Endometrial microvascular endothelial cells (primary cell): Measurements from ENCODE around the gene ORAI1. TPM values are rescaled to one million over a fixed set of nuclear protein-coding genes. Genes with fewer than 3 reads are reported as not detected.
"Not testable (repeated sequence)": the region's sequence is repeated elsewhere in the genome, so short reads cannot be mapped to it uniquely, and the experiment has no call there.

Experiments
- in situ Hi-C: cut with HindIII; loops from 2 replicates; pipeline ENCODE4 v1.10.0; 2017; ENCODE audit warnings: low sequenced_read_pairs, low pct_unique_long_range_greater_than_20kb; ENCODE audit errors: inconsistent ontology term
- total RNA-seq: library from RNA; depleted of rRNA; stranded (reverse); fragments of >200 nt; gene quantifications from one replicate; pipeline ENCODE4 v1.2.3, GENCODE V29; 2015; ENCODE audit errors: inconsistent ontology term

Gene ORAI1
- total RNA-seq = 46.9 TPM

DNA sequence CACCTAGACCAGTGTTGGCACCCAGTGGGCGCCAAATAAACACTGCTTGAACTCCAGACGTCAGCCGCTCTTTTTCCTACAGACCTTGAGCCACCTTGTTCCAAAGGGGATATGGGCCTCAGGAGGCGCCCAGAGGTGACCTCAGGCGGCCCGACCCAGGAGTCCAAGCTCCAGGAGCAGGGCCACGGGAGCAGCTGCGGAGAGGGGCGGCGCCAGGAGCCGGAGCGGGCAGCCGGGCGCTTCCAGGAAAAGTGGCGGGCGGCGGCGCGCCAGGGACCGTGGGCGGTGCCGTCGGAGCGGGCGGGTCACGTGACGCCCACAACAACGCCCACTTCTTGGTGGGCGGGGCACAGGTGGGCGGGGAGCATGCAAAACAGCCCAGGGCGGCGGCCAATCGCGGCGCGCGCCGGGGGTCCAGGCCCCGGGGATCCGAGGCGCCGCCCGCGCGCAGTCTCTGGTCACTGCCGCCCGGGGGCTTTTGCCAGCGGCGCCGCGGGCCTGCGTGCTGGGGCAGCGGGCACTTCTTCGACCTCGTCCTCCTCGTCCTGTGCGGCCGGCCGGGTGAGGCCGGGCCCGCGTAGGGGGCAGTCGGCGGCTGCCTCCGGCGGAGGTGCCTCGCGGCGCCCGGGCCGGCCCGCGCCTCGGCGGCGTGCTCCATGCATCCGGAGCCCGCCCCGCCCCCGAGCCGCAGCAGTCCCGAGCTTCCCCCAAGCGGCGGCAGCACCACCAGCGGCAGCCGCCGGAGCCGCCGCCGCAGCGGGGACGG lies at the start of gene ORAI1:
Gene ORAI1 (plus strand): TSS at position 444 of the 766 bp plus-strand sequence.
- in situ Hi-C loops = no loop called here

- in situ Hi-C loops = no loop called here
These were observed 49.4 kb upstream of the ORAI1 start for GRCh38 chr12:121576851-121577391.

GRCh38 chr12:121577443-121578180 lies 48.7 kb upstream of the ORAI1 start:
- in situ Hi-C loops = no loop called here

GRCh38 chr12:121578230-121579189 lies 47.8 kb upstream of the ORAI1 start:
- in situ Hi-C loops = no loop called here

DNA sequence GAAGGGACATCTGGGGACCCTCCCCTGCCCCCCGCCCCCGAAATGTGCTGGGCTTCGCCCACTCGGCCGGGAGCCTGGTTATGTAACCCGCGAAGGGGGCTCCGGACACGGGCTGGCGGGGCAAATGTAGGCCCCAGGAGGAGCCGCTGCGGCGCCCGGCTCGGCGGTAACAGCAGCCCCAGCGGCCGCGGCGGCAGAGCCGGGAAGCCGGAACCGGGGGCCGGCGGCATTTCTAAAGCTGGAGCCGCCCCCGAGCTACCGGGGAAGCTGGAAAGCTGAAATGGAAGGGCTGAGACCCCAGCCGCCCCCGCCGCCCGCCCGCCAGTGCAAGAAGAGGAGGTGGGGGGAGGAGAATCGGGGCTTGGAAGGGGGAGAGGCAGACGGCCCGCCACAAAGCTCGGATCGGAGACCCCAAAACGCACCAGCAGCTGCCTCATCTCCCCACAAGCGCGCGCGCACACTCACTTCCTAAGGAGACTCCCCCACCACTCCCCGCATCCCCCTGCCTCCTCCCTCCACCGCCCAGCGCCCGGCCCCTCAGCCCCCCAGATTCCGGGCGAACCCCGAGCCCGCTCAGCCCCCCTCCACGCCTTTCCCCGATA lies 47.0 kb upstream of the ORAI1 start:
- in situ Hi-C loops = no loop called here

DNA sequence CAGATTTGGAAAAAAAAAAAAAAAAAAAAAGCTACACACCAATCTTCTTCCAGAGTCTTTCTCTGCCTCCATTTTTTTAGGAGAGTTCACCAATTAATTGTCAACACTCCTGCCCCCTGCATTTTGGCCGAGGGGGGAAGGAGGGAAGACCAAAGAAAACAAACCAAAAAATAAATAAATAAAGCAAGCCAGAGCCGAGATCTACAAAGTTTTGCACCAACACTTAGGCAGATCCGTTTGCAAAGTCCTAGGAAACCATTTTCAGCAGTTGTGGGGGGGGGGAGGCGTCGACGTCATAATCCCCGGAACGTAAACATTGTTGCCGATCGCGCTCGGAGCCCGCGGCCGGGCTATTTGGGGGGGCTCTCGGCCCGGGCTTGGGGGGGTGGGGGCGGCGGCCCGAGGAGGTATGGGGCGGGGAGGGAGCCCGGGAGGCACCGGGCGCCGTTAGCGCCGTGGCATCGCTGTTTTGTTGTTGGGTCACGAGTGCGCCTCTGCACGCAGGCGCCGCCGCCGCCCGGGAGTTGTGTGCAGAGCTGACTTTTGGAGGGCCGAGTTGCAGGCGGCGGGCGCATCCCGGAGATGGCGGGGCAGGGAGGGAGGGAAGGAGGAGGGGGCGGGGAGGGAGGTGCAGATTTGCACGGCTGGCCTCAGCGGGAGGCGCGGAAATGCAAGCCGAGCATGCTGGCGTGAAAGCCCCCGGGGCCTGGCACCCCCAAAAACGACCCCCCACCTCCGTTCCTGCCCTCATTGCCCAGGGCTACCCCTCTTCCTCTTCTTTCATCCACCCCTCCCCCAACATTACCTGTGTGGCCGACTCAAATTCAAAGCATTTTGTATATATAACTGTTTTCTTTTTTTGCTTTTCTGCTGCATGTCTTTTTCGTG lies 46.1 kb upstream of the ORAI1 start:
- in situ Hi-C loops = no loop called here

GRCh38 chr12:121580959-121581685 lies 45.2 kb upstream of the ORAI1 start, which contains the start of gene KDM2B:
KDM2B (minus strand) TSS chr12:121581023; CDS start chr12:121580911, 112 bp downstream.
- in situ Hi-C loops = no loop called here

GRCh38 chr12:121581686-121582429 lies 44.5 kb upstream of the ORAI1 start:
- in situ Hi-C loops = no loop called here

DNA sequence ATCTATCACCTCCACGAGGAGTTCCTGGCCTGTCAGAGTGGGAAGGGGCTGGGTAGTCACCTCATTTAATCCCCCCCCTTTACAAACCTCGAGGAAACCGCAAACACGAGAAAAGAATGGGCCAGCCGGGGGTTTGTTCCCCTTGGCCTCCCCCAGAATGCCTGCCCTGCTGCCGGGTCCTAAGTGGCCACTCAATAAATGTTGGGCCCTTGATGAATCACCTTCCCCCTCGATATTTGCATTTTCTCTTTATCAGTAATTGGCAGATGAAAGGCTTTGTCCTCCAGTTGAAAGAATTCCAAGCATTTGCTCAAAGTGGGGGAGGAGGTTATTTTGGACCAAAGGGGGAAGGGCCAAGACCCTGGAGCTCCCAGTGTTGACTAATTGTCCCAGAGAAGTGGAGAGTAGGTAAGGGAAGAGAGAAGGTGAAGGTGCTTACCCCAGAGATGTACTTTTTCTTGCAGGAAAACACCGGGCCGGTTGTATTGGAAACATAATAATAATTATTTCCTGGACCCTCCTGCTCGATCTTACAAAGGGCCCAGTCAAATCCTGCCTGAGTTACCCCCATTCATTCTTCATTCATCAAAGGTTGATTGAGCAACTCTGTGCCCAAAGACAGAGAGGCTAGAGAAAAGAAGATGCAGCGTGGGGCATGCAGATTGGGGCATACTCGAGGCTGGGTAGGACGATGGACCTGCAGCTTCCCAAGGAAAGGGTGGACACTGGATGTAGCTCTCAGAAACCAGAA lies 43.6 kb upstream of the ORAI1 start:
- in situ Hi-C loops = no loop called here

- in situ Hi-C loops = not testable (repeated sequence)
These were observed 43.0 kb upstream of the ORAI1 start for GRCh38 chr12:121583334-121583661.

GRCh38 chr12:121584885-121585284 lies 41.4 kb upstream of the ORAI1 start:
- in situ Hi-C loops = not testable (repeated sequence)

GRCh38 chr12:121590476-121591143 lies 35.7 kb upstream of the ORAI1 start:
- in situ Hi-C loops = no loop called here

GRCh38 chr12:121592320-121592719 lies 34.0 kb upstream of the ORAI1 start:
- in situ Hi-C loops = no loop called here

DNA sequence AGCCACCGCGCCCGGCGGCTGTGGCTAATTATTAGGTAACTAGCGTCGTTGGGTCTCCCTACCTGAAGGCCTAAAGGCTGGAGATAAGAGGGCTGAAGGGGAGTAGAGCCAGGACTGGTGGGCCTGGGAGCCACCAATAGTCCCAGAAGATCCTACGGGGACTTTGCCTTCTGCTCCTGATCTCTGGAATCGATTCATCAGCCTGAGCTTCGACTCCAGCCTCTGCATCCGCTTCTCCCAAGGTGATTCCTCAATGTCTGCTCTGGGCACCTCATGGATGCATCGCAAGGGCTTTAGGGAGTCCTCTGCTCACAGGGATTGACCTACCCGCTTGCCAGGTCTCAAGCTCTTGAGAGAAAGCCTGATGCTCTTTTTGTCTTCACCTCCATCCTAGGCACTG lies 30.8 kb upstream of the ORAI1 start:
- in situ Hi-C loops = no loop called here

DNA sequence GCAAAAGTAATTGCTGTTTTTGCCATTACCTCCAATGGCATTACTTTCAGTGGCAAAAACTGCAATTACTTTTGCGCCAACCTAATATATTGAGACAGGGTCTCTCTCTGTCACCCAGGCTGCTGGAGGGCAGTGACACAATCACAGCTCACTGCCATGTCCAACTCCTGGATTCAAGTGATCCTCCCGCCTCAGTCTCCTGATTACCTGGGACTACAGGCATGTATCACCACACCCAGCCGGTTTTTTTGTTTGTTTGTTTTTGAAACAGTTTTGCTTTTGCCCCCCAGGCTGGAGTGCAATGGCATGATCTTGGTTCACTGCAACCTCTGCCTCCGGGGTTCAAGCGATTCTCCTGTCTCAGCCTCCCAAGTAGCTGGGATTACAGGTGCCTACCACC lies 29.8 kb upstream of the ORAI1 start:
- in situ Hi-C loops = no loop called here
